Cardiac muscle cell (in vitro differentiated cells and primary cell): ENCODE data around the gene ACIN1. TPM values are rescaled to one million over a fixed set of nuclear protein-coding genes. Genes with fewer than 3 reads are reported as not detected.

Experiments
- DNase-seq, 2 donors: peaks; one replicate each; pipeline versions ENCODE4 v3.0.0 to v3.0.0-alpha.2; 2010 to 2017; ENCODE audit warnings: low read depth in 1 of 2, low spot score in 1 of 2
- H3K27ac ChIP-seq: fragments of 200-600 bp; sonication (generic); 2 replicates; pipeline ENCODE4 v1.5.1; 2016
- H3K27me3 ChIP-seq: fragments of 200-600 bp; sonication (generic); 2 replicates; pipeline ENCODE4 v1.6.0; 2016; ENCODE audit warnings: control low read depth
- H3K36me3 ChIP-seq: fragments of 200-600 bp; sonication (generic); 2 replicates; pipeline ENCODE4 v1.5.1; 2016; ENCODE audit warnings: control low read depth
- H3K4me1 ChIP-seq: fragments of 200-600 bp; sonication (generic); 2 replicates; pipeline ENCODE4 v1.8.1; 2017; ENCODE audit warnings: low read depth, mild to moderate bottlenecking, mixed run types
- H3K4me3 ChIP-seq: fragments of 200-600 bp; sonication (generic); 2 replicates; pipeline ENCODE4 v1.5.1; 2016; ENCODE audit warnings: mild to moderate bottlenecking
- H3K9me3 ChIP-seq: fragments of 200-600 bp; sonication (generic); 2 replicates; pipeline ENCODE4 v1.5.1; 2017; ENCODE audit warnings: low read depth, mild to moderate bottlenecking, control low read depth
- CTCF ChIP-seq: IDR thresholded peaks from 2 replicates; pipeline ENCODE4 v1.5.1; 2012; ENCODE audit warnings: low read depth, mild to moderate bottlenecking, low read length
- polyA plus RNA-seq: library from polyadenylated mRNA; unstranded; fragments of >200 nt; fragmentation: Nextera tagmentation; extraction: Ambion mirVana; gene quantifications from 2 replicates; pipeline ENCODE4 v1.2.1, GENCODE V29; 2016
- total RNA-seq: library from RNA; depleted of rRNA; stranded (reverse); fragments of >200 nt; gene quantifications from 2 replicates; pipeline ENCODE4 v1.2.3, GENCODE V29; 2016

ACIN1 gene
- total and polyA plus RNA-seq, 2 experiments from 2014 or later: 41.0 to 151 TPM

GRCh38 chr14:23024612-23025075, 70.3 kb downstream of the ACIN1 start:
- peak overlapping the region; percentile 30 for H3K27ac ChIP-seq
- H3K4me1 ChIP-seq: peaks cover 4% of the 10 kb centered on the region
- no peak for DNase-seq
- H3K4me3 ChIP-seq: no peak overlapping the region
- H3K9me3 ChIP-seq: no peaks in the 10 kb centered on the region
- peaks cover 8% of the 10 kb centered on the region for H3K36me3 ChIP-seq
- no peak for TF ChIP-seq CTCF
- H3K27me3 ChIP-seq: no peaks in the 10 kb centered on the region

- no peak for DNase-seq
- H3K27me3 ChIP-seq: no peaks in the 10 kb centered on the region
- H3K4me3 ChIP-seq: no peak overlapping the region
- H3K4me1 ChIP-seq: peaks cover 4% of the 10 kb centered on the region
- H3K9me3 ChIP-seq: no peaks in the 10 kb centered on the region
- peaks cover 5% of the 10 kb centered on the region for H3K36me3 ChIP-seq
- TF ChIP-seq CTCF: no peak
- H3K27ac ChIP-seq: no peak overlapping the region
Observed at GRCh38 chr14:23023795-23024152, 71.2 kb downstream of the ACIN1 start.

GRCh38 chr14:23023022-23023794, 71.7 kb downstream of the ACIN1 start:
- Histone ChIP-seq H3K4me3 (no peak overlapping the region), H3K27ac (peak overlapping the region; percentile 39), H3K27me3 (no peaks in the 10 kb centered on the region), H3K9me3 (no peaks in the 10 kb centered on the region), H3K4me1 (peaks cover 4% of the 10 kb centered on the region), H3K36me3 (no peaks in the 10 kb centered on the region)
- no peak for TF ChIP-seq CTCF
- no peak for DNase-seq

- Histone ChIP-seq H3K4me3 (no peak overlapping the region), H3K27ac (no peak overlapping the region), H3K36me3 (no peaks in the 10 kb centered on the region), H3K27me3 (no peaks in the 10 kb centered on the region), H3K9me3 (no peaks in the 10 kb centered on the region), H3K4me1 (peaks cover 4% of the 10 kb centered on the region)
- TF ChIP-seq CTCF: no peak
- DNase-seq: no peak
Observed at GRCh38 chr14:23021889-23022442, 73.0 kb downstream of the ACIN1 start.

GRCh38 chr14:23021434-23021833, 73.5 kb downstream of the ACIN1 start:
- no peak overlapping the region for H3K4me3 ChIP-seq
- H3K36me3 ChIP-seq: no peaks in the 10 kb centered on the region
- no peak overlapping the region for H3K27ac ChIP-seq
- TF ChIP-seq CTCF: no peak
- H3K27me3 ChIP-seq: no peaks in the 10 kb centered on the region
- peaks cover 4% of the 10 kb centered on the region for H3K4me1 ChIP-seq
- H3K9me3 ChIP-seq: no peaks in the 10 kb centered on the region
- no peak for DNase-seq
